HG02938 (cell line): ENCODE results near the gene CNTFR.

Source experiments
- ATAC-seq: cut with Tn5 transposase; IDR thresholded peaks from one replicate; pipeline ENCODE4 v1.9.1; 2021; ENCODE audit warnings: mild to moderate bottlenecking, moderate library complexity; ENCODE audit not compliant: unreplicated experiment

CNTFR gene

GRCh38 chr9:34591248-34591916 is 1.9 kb upstream of the CNTFR start:
- no peak for ATAC-seq

- no peak for ATAC-seq
Observed at GRCh38 chr9:34590381-34591247, 1.1 kb upstream of the CNTFR start.

- ATAC-seq, result no peak
Observed at GRCh38 chr9:34588671-34589635, 571 bp downstream of the CNTFR start.

DNA sequence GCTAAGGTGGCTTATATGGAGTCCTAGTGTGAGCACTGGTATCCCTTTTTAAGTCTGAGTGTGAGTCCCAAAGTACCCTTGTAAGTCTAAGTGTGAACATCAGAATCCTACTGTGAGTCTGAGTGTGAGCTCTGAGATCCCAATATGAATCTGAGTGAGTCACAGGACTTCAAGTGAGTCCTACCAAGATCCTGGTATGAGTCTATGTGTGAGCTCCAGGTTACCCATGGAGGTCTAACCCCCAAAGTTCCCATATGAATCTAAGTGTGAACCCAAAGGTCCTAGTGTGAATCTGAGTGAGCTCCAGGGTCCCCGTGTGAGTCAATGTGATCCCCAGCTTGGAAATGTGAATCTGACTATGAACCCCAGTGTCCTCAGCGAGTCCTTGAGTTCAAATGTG is 2.3 kb downstream of the CNTFR start:
- ATAC-seq, result no peak

DNA sequence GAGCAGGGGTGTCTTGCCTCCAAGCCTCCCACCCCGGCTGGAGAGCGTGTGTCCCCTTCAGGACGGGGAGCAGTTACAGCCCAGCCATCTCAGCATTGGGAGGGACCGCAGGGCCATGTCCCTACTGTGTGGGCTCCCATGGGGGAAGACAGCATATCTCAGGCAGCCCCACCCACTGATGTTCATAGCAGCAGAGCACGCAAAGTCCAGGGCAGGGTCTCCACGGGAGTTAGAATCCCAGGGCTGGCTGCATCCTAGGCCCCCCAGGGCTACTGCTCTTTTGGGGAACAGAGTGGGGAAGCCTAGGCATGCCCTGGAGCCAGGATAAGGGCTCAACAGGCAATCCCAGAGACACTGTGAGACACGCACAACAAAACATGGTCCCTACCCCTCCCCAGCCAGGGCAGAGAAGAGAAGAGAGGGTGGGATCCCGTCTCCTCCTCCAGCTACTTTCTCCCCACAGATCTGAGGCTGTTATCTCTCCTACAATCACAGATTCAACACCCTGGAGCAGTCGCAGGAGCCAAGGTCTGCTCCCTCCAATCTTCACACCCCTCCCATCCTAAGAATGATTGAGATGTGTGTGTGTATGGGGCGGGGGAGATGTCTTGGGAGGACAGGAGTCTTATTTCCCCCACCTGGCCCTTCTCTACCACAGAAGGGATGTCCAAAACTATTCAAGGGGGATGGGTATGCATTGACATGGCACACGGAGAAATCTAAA is 3.4 kb downstream of the CNTFR start:
- ATAC-seq, result no peak

DNA sequence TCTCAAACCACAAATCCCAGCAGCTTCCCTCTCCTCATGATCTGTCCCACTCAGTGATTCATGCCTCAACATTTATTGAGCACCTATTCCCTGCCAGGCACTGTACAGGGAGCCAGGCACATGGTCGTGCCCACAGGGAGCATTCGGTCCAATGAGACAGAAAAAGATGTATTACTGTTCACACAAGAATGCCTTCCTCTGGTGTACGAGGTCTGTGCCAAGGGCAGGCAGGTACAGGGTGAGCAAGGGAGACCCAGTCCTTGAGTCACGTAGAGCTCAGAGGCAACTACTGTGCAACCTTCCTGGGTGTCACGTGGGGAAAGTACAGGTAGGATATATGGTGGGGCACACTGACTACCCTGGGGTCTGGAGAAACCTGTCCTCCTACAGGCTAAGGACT is 4.6 kb downstream of the CNTFR start:
- ATAC-seq, result no peak

DNA sequence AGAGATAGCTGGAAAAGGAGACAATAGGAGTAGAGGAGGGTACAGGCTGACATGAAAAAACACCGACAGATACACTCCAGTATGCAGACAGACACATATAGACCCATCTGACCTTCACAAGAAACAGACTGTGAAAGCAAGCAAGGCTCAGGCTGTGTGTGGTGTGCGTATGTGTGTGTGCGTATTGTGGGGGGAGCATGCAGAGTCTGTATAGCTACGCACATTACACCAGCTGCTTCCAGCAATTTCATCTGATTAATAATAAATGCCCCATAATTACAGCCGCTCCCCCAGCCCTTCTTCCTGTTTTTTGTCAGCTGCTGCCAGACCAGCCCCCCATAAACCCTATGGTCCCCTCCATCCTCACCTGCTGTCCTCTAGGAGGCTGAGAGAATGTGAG is 6.7 kb downstream of the CNTFR start:
- no peak for ATAC-seq

- ATAC-seq, result no peak
Observed at GRCh38 chr9:34581318-34581717, 8.2 kb downstream of the CNTFR start.

DNA sequence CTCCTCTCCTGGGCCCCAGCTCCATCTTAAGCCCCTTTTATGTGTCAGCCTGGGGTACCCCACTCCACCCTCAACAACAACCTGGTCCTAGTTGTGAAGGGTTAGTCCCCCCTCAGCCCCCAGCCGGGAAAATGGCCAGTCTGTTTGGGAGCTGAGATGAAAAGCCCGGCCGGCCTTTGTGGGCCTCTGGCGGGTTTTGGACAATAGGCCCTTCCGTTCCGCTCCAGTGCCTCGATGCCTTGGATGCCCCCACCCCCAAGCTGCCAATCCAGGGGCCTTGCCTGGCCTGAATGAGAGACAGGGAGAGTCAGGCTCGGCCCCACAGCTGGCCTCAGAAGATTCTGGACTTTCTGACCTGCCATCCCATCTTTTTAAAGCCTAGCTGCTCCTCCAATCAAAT is 9.2 kb downstream of the CNTFR start:
- ATAC-seq, result no peak

DNA sequence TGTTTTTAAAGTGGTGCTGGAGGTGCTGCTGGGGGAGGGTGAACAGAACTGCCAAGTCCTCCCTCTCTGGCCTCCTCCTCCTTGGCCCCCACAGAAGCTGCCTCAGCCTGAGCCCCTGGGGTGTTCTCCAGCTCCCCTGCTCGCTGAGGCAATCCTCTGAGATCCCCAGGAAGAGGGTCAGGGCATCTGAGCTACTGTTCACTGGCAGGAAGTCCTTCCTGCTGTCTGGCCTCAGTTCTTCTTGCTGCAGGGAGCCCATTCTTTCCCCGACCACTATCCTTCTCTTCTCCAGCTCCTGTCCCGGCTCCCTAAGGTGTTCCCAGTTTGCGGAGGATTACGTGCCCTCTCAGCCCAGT is 9.7 kb downstream of the CNTFR start:
- ATAC-seq, result no peak

DNA sequence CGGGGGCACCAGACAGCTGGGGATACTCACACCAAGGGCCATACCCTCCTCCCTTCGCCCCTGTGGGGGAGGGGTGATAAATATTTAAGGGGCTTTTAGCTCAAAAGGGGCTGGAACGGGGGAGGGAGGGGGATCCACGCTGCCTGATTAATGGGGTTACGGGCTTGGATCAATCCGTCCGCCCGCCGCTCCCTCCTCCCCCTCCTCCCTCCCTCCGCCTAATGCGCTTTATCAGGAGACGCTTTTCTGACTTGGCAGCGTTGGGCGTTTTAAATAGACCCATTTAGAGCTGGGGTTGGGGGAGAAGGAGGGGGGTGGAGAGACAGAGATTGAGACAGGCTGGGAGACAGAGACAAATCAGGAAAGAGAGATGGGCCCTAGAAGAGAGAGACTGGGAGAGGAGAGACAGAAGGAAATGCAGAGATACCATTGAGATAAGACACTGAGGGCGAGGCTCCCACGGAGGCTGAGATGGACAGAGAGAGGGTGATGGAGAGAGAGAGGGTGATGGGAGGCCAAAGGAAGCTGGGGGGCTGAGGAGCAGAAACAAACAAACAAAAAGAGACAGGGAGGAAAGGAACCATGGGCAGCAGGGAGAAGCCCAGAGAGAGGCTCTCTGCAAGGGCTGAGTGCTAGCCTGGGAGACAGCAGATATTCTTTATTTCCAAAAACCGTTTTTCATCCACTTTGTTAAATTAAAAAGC is 10.3 kb downstream of the CNTFR start:
- no peak for ATAC-seq

DNA sequence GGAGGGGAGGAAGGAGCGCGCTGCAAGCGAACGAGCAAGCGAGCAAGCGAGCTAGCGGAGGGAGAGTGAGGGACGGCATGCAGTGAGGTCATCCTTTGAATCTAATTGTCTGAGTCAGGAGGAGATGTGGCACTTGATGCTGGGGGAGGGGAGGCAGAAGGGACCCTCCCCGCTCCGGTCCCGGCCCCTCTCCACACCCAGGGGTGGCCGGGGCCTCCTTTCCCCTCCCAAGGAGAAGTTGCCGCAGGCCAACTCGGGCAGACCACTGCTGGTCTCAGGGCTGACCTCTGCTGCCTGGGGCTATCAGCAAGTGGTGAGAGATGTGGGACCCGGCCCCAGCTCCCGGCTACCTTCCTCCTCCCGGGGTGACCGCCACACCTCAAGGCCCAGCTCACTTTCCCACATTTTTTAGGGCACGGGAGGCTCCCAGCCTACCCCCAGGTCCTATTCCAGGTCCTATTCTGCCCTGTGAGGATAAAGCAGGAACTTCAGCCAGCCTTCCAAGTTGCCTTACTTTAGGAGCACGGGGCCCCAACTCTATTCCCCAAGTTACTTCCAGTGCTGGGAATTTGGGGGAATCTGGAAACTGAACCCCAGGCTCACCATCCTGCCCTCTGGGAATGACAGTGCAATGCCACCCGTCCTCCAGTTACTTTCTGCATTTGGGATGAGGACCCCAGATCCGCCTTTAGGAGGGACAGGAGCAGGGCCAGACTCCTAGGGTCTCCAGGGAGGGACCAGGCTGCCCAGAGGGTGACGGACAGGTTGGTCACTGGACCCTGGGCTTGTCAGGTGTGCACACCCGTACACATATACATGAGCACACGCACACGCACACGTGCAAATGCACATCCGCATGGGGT is 11.1 kb downstream of the CNTFR start:
- no peak for ATAC-seq

DNA sequence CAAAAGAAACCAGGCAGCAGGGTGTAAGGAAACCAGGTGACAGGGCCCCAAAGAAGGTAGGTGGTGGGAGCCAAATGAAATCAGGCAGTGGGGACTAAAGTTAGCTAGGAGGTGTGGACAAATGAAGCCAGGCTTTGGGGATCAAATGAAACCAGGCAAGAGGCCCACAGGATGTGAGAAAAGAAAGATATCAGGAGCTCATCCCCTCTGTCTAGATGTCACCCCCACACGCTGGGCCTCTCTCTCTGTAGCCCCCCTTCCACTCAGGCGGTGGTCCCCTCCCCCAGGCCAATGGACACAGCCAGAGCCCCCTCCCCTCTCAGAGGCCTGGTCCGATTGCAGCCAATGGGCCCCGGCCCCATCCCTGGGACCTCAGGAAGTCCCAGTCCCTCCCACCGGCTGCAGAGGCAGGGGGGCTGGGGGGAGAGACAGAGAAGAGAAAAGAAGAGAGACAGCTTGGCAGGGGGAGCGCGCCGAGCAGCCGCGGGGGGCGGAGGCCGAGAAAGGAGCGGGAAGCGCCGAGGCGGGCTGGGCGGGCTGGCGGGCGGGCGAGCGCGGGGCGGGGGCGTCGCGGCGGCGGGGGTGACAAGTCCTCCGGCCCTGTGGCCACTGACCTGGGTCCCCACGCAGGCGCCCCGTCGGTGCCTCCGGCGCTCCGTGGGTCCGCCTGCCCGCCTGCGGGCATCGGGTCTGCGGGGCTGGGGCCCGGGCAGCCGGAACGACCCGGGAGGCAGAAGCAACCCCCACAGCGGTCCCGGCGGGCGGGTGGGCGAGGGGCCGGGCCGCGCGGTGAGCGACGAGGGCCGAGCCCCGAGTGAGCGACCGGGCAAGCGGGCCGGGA is 11.9 kb downstream of the CNTFR start:
- ATAC-seq, result no peak

DNA sequence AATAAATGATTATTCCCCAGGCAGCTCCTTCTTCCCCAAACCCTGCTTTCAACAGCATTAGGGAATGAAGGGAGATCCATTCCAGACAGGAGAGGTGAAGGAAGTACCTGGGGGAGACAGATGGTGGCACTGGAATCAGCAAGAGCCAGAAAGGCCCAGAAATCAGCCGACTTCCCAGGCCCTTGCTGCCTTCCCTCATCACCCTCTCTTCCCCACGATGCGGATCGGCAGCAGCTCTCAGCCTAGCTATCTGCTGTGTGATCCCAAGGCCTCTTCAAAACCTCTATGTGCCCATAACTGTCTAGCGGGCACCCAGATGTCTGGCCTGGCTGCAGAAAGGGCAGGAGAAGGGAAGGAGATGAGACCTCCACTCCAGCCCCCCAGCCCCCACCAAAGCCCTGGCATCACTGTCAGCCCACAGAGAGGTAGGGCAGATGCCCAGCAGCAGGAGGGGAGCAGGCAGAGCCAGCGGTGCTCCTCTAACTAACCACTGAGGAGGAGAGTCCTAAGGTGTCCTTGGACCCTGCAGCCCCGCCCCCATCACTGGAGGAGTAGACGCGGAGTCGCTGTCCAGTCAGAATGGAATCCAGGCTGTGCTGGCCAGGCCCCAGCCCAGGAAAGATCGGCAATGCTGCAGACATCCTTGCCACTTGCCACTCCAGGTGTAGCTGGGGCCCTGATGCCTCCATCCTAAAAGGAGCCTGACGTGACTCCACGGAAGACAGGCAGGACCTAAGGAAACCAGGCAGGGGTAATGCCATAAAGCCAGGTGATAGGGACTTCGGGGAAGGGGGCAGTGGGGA is 12.7 kb downstream of the CNTFR start:
- no peak for ATAC-seq

DNA sequence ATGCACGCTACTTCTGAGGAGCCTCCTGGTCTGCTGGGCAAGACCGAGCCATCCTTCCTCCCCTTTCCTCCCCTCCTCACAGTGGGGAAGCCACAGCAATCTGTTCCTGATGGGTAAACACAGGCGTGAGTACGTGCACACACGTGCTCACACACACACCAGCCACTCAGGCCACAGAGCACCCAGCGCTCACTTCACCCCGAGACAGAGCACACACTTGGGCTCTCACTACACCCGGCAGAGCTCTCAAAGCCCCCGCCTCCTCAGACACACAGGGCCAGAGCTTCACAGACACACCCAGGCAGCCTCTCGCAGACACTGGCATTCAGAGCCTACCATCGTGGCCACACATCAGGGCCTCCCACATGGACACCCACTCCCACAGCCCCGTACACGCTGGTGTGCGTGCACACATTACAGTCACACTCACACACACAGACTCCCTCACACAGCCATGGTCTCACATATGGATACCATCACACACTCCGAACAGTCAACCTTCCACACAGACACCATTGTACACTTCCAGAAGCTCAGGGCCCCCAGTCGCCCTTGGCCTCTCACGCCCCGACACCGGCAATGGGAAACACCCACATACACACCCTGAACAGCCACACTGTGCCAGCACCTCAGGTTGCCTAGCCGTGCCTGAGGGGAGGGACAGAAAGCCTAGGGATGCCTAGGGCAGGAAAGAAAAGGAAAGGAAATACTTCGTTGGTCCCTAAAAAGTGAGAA is 13.5 kb downstream of the CNTFR start:
- ATAC-seq, result no peak

DNA sequence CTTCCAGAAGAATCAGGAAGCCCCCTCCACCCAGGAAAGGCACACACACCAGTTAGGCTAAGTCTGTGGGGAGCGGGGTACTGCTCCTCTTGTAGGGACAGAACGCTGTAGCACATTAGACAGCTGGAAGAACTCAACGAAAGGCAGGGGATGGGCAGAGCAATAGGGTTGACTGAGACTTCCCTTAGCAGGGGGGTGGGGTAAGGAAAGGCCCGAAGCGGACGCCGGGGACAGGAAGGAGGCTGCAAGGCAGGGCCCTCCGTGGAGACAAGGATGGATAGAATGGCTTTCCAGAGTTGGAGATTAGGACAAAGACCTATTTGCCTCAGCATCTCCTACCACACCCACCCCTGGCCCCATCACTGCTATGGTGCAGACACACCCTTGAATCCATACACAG is 14.3 kb downstream of the CNTFR start:
- no peak for ATAC-seq

GRCh38 chr9:34574571-34574970 is 15.0 kb downstream of the CNTFR start:
- no peak for ATAC-seq
